GM12873 (cell line): ENCODE results near the gene ART3.

Experiments used
- TF ChIP-seq, protein P1 (sequence below): IDR thresholded peaks from 2 replicates; pipeline ENCODE4 v1.5.1; 2012; ENCODE audit warnings: low read depth, mild to moderate bottlenecking, moderate library complexity, low read length, control low read depth; ENCODE audit not compliant: insufficient read depth; ENCODE audit errors: missing control alignments

Gene ART3

DNA sequence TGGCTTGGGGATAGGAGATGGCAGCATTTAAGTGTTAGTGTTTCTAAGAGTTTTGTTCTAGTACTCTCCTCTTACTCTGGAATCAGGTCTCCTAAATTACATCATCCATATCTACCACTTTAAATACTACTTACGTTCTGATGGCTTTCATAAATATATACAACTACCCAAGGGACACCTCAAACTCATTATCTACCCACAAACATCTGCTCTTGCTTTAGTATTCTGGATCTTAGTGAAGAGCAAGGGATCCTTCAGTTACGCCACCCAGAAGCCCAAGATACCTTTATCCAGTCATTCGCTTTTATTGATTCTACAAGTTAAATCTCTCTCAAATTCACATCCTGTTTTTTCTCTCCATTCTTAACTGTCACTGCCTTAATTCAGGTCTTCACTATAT, 66.7 kb downstream of the ART3 start:
- TF ChIP-seq, protein P1, sequence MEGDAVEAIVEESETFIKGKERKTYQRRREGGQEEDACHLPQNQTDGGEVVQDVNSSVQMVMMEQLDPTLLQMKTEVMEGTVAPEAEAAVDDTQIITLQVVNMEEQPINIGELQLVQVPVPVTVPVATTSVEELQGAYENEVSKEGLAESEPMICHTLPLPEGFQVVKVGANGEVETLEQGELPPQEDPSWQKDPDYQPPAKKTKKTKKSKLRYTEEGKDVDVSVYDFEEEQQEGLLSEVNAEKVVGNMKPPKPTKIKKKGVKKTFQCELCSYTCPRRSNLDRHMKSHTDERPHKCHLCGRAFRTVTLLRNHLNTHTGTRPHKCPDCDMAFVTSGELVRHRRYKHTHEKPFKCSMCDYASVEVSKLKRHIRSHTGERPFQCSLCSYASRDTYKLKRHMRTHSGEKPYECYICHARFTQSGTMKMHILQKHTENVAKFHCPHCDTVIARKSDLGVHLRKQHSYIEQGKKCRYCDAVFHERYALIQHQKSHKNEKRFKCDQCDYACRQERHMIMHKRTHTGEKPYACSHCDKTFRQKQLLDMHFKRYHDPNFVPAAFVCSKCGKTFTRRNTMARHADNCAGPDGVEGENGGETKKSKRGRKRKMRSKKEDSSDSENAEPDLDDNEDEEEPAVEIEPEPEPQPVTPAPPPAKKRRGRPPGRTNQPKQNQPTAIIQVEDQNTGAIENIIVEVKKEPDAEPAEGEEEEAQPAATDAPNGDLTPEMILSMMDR = no peak

DNA sequence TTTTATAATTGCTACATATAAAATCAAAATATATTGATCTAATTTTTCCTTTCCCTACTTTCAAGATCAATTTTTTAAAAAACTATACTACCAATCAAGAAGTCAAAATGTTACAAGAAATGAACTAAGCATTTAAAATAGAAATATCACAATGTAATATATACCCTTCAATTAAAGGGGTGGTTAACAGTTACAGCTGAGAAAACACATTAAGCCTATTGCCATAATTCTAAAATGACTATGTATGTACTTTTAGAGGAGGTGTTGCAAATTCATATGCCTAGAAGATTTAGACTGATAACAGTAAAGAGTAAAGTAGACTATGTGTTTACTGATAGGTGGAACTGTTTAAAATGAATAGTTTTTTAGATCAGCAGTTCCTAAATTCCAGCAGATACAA, 70.0 kb downstream of the ART3 start:
- TF ChIP-seq, protein P1 = no peak

DNA sequence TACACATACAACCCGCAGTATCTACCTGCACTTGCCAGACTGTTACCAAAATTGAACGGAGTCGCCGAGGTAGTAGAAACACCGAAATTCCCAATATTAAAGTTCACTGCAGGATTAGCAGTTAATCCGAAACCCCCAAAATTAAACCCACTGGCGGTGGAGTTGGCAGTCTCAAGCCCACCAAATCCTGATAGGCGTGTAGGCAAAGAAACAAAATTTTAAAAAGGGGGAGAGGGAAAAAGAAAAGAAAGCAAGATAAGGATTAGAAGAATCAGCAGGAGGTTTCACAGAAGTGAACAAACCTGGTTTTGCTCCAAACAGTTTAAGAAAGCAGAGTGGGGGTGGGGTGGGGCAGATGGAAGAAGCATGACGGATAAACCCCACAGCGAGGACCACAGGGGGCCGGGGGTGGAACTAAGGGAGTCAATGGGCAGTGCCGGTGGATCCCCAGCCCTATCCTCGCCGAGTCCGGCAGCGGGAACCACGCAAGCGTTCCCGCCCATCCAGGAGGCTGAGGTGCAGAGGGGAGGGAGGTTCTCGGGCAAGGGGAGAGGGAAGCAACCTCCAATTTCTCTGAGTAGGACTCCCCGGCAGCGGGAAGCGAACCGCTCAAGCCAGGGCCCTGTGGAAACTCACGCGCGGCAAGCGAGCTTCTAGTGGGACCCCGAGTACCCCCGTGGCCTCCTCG, 73.1 kb downstream of the ART3 start:
- TF ChIP-seq, protein P1 = no peak

DNA sequence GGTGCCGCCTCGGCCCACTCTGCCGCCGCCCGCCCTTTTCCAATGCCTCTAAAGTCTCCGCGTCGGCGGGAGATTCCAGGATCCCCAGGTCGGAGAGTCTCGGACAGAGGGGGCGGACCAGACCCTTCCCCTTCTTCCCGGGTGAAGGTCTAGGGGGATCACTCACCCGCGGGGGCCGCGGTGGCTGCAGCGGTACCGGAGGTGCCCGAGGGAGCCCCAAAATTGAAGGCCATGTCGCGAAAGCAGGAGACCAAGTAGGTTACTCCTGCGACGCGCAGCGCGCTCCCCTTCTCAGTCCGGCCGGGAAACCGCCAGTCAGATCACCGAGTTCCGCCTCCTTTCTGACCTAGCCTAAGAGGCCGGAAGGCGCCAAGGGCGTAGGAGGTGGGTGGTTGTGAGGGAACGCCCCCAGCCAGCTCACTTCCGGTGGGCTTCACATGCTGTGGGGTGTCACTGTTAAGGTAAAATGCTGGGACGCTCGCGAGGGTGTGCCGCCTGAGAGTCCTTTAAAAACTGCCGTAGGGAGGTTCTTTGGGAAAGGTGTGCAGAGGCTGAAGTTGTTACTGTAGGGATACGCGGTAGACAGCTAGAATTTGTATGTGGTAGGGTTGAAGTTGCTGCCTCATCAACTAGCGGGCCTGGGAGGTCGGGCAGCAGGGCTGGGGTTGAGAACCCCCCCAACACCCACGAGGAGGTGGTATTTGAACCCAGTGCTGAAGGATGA, 73.8 kb downstream of the ART3 start, which contains the start of gene NUP54:
TSS of gene NUP54 (minus strand) at position 256 of the 724 bp plus-strand sequence. CDS start at position 233, 23 bp downstream.
- TF ChIP-seq, protein P1 = no peak

DNA sequence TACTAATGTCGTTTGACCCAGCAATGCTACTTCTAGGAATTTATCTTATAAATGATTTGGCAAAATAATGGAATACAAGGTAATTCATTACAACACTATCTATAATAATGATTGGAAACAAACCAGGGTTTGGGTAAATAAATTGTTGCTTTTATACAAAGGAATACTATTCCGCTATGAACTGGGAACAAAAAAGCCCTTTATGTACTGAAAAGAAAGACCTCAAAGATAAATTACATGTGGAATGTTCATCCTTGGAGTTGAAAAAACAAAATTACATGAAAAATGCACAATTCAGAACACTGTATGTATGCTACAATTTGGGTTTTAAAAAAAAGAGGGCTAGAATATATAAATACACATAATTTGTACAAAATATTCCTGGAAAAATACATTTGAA, 78.8 kb downstream of the ART3 start:
- TF ChIP-seq, protein P1 = no peak

DNA sequence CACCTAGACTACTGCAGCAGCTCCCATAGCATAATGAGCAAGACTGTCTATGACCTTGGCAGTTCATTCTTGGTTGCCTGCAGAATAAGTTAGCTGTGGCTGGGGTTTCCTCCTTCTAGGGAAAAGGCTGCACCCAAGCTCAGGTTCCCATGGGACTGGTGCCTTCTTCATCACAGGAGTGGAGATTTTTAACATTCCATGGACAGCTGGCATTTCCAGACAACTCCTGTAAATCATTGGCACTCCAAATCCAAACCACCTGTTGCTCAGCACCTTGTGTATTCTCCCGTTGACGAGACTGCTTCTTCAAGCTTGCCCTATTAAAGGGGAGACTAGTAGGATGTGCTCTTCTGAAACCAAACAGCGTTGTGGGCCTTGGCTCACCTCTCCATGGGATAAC, 81.5 kb downstream of the ART3 start:
- TF ChIP-seq, protein P1 = no peak

DNA sequence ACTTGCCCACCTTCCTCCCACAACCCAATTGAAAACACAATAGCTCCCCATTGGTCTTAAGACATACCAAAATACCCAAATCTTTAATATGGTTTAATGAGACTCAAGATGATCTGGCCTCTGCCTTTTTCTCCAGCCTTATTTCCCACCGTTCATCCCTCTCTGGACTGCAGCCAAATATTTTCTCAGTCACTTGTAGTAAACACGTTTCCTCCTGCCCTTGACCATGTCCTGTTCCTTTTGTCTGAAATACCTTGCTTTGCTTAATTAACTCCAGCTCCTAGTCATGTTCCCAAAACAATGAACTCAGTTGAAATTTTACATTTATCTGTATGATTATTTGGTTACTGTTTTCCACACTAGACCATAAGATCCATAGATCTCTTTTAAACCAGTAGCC, 82.1 kb downstream of the ART3 start:
- TF ChIP-seq, protein P1 = no peak
